Measurements from ENCODE around the gene WNT2B.

DNA sequence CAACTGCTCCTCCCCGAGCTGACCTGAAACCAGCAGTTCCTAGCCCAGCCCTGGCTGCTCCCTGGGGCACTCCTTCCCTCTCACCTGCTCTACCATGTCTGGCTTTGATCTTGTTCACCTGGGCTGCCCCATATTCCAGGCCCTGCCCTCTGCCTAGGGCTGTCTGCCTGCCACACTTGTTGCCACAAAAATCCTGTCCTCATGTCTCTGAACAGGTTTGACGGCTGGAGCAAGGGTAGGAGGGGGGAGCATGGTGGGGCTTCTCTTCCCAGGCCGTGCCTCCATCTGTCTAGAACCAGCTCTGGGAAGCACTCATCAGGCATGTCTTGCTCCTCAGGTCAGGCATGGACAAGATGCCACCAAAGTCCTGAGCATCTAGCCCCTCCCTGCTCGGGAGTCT is 44.3 kb upstream of the WNT2B start:
- TF ChIP-seq CTCF (IDR thresholded peaks at IDR 0.05): no peak
- no peak for TF ChIP-seq POLR2A (IDR thresholded peaks at IDR 0.05)
